G401 (cell line): ENCODE results near the gene KCNQ1. TPM values are rescaled to one million over a fixed set of nuclear protein-coding genes. Genes with fewer than 3 reads are reported as not detected.

ENCODE experiments used
- DNase-seq: peaks from one replicate; pipeline ENCODE4 v3.0.0-alpha.2; 2015; ENCODE audit warnings: low spot score
- in situ Hi-C: cut with HindIII; loops from 2 replicates; pipeline ENCODE4 v1.10.0; 2016; ENCODE audit warnings: low sequenced_read_pairs, mixed read lengths
- total RNA-seq: library from RNA; depleted of rRNA; stranded (reverse); fragments of >200 nt; shearing (Covaris generic); gene quantifications from 2 replicates; pipeline ENCODE4 v1.2.3, GENCODE V29; 2014

The KCNQ1 gene
- total RNA-seq, 1 experiment from 2014 or later = 0.85 TPM

GRCh38 chr11:2792381-2793250 lies 347.8 kb downstream of the KCNQ1 start:
- in situ Hi-C loops = no loop called here
- DNase-seq = no peak

DNA sequence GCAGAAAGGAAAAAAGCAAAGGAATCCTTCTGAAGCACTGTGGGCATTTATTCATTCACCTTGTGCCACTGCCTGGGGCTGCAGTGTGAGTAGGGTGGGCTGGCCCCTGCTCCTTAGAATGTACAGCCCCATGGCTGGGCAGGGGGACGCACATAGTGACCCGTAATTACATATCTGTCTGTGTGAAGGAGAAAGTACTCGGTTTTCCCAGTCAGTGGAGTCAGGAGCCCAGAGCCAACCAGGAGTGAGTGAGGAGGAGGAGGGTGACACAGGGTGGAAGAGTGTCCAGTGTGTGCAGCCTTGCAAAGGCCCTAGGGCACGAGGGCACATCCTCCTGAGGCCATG lies 348.9 kb downstream of the KCNQ1 start:
- in situ Hi-C loops = no loop called here
- DNase-seq = no peak

DNA sequence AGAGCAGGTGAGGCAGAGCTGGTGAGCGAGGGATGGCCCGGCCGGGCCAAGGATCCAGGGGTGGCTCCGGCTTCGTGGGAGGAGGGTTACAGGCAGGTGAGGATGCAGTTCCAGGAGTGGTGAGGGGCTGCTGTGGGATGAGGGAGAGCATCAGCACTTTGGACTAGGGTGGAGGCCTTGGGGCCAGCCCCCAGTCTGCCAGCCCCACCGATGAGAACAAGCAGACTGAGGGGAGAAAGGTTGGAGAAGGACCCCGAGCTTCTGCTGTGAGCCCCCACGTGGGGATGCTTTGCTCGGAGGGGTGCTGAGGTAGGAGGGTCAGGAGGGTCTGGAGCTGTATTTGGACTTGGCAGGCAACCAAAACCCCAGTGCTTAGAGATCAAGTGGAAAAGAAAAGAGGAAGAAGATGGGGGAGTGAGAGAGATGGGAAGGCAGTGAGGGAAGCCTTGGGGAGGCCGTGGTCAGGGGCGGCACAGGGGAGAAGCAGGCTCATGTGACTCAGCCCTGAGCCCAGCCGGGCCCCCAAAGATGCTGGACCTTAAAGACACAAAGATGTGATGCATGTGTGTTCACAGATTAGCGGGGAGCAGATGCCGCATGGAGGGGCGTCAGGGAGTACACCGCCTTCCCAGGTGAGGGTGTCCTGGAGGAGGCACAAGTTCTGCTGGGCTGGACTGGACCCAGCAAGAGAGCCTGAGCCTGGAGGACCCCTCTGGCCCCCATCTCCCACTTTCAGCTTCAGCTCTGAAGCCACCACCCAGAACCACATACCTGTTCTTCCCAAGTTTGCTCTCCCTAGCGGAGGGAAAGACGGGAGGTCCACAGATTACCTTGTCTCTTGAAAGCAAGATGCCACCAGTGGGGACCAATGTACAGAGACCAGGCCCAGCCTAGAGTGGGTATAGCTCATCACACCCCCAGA lies 349.5 kb downstream of the KCNQ1 start:
- in situ Hi-C loops = no loop called here
- no peak for DNase-seq

DNA sequence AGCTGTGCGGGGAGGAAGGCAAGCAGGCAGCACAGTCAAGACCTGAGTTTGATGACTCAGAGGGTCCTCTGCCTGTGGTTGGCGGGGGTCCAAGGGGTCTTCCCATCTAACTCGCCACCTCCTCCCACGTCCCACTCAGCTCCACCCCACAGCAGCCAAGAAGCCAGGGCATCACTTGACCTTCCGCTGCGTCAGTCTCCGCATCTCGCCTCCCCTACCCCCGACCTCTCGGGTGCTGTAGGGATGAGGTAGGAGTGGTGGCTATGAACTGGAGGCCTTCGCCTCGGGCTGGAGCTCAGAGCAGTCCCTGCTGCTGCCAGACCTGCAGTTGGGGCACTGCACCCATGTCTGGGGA lies 350.1 kb downstream of the KCNQ1 start:
- in situ Hi-C loops = no loop called here
- DNase-seq = no peak

DNA sequence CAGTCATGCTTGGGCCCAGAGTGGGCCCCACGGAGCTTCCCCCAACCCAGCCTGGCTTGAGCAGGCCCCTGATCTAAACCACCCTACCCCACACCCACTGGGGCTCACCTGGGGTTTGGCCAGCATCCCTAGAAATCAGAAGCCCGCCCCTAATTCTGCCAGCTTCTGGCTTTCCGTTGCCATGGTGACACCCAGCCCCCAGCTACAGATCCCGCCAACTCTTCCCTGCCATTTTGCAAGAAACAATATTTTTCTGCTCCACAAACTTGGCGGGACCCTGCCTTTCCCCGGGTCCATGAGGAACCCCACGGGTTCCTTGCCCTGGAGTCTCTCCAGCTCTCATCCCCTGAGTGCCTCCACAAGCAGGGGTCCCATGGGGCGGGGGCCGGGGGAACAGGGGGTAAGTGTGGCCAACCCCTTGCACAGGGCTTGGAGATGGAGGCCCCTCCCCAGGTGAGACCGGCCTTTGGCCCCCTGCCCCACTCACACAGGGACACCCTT lies 350.7 kb downstream of the KCNQ1 start:
- DNase-seq = no peak
- in situ Hi-C loops = no loop called here

DNA sequence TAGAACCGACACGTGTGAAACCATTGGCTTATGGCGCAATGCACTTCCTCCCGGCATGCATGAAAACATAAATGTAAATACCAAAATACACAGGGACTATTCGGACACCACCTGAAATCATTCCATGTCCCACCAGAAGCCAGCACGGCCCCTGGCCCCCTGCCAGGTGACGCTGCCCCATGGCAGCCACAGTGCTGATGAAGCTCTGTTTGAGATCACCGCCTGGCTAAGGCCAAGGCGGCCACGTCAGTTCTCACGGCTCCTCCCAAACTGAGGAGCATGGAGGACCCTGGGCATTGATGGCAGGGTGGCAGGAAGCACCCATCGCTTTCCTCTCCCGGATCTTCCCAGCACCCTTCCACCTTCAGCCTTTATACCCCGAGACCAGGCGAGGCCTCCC lies 351.3 kb downstream of the KCNQ1 start:
- DNase-seq = no peak
- in situ Hi-C loops = no loop called here

GRCh38 chr11:2796508-2797113 lies 351.8 kb downstream of the KCNQ1 start:
- in situ Hi-C loops = no loop called here

GRCh38 chr11:2797121-2797711 lies 352.4 kb downstream of the KCNQ1 start:
- in situ Hi-C loops = no loop called here
- no peak for DNase-seq

More at GRCh38 chr11:2796508-2797113, 351.8 kb downstream of the KCNQ1 start:
- no peak for DNase-seq

DNA sequence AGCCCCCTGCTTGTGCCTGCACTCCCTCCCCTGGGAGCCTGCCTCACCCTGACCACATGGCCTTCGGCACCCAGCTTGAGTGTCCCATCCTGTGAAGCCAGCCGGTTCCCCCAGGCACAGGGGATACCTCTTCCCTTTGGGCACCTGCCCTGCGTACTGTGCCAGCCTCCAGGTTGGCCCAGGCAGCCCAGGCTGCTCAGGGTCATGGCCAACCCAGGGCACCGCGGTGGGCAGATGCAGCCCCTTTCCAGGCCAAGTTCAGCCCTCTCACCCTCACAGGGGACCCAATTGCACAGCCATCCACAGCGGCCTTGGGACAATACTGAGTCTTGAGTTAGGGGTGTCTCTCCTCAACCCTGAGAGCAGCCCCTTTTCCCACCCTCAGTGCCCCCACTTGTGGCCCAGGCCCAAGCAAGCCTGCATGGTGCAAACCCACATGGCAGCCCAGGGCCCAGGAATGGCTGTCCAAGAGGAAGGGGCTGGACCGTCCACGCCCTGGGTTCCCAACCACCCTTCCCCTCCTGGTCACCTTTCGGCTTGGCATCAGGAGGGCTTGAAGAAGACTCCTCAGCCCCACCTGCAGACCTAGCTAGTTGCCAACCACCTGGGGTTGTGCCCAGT lies 353.0 kb downstream of the KCNQ1 start:
- in situ Hi-C loops = no loop called here
- no peak for DNase-seq

GRCh38 chr11:2798951-2799761 lies 354.3 kb downstream of the KCNQ1 start:
- in situ Hi-C loops = no loop called here
- no peak for DNase-seq

- in situ Hi-C loops = no loop called here
- DNase-seq = no peak
Observed at GRCh38 chr11:2799881-2800654, 355.3 kb downstream of the KCNQ1 start.

DNA sequence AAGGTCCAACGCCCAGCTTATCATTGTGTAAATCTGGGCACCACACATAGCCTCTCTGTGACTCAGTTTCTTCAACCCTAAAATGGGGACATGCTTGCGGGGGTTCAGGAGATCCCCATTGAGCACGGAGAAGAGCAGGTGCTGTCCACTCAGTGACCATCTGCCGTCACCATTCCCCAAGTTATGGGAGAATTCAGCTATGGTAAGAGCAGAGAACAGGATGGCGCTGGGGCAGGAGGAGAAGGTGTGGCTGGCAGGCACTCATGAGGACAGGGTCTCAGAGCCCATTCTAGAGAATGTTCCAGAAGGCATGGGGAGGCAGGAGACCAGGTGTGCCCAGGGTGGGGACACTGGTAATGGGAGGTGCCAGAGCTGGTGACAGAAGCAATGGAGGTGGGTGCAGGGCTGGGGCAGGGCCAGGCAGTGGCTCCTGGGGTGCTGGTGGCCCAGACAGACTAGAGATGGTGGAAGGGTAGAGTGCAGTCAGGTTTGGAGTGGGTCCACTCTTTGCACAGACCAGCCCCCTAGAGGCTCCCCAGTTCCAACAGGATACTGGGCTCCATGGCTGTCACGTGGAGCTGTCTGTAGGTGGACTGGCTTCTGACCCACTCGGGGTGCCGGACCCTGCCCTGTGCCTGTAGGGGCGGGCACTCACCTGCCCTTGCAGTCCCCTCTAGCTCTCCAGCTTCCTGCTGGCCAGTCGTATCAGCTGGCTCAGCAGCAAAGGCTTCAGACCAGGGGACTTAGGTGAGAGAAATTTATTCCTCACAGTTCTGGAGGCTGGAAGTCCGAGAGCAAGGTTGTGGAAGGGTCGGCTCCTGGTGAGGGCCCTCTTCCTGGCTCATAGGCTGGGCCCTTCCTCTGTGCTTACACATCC lies 356.1 kb downstream of the KCNQ1 start:
- in situ Hi-C loops = no loop called here
- no peak for DNase-seq

- no peak for DNase-seq
- in situ Hi-C loops = no loop called here
Observed at GRCh38 chr11:2801711-2802388, 357.0 kb downstream of the KCNQ1 start.

- in situ Hi-C loops = no loop called here
- DNase-seq = no peak
Observed at GRCh38 chr11:2802389-2803185, 357.8 kb downstream of the KCNQ1 start.
